ENCODE data around the gene SUN3.

DNA sequence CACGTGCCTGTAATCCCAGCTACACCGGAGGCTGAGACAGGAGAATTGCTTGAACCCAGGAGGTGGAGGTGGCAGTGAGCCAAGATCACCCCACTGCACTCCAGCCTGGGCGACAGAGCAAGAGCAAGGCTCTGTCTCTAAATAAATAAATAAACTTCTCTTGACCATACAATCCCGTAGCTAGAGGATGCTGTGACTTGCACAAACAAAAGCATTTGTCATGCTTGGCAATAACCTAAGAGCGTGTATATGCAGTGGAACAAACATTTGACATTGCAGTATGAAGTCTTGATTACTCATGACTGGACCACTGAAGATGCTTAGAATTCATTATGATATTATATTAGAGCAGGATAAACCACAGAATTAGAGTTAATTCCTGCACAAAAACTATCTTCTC is 5.0 kb upstream of the SUN3 start:
- TF ChIP-seq, protein P1, sequence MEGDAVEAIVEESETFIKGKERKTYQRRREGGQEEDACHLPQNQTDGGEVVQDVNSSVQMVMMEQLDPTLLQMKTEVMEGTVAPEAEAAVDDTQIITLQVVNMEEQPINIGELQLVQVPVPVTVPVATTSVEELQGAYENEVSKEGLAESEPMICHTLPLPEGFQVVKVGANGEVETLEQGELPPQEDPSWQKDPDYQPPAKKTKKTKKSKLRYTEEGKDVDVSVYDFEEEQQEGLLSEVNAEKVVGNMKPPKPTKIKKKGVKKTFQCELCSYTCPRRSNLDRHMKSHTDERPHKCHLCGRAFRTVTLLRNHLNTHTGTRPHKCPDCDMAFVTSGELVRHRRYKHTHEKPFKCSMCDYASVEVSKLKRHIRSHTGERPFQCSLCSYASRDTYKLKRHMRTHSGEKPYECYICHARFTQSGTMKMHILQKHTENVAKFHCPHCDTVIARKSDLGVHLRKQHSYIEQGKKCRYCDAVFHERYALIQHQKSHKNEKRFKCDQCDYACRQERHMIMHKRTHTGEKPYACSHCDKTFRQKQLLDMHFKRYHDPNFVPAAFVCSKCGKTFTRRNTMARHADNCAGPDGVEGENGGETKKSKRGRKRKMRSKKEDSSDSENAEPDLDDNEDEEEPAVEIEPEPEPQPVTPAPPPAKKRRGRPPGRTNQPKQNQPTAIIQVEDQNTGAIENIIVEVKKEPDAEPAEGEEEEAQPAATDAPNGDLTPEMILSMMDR (IDR thresholded peaks at IDR 0.05; ENCODE audit: control extremely low read depth in 1 of 3, insufficient read depth in 1 of 3, low read depth in 1 of 3, low read length in 3 of 3) = no peak
- no peak for TF ChIP-seq YY1 (IDR thresholded peaks at IDR 0.05; ENCODE audit: low read depth, low read length)
- TF ChIP-seq TAF1 (IDR thresholded peaks at IDR 0.05; ENCODE audit: low read depth, low read length) = no peak

Measured in H1 (cell line).